Measurements from ENCODE around the gene VWA8. TPM values are rescaled to one million over a fixed set of nuclear protein-coding genes. Genes with fewer than 3 reads are reported as not detected.

VWA8 gene
- polyA plus RNA-seq, 3 donors, result 2.0 to 4.4 (median 3.4) TPM

- Histone ChIP-seq H3K27ac (ENCODE audit: low read depth in 1 of 2, low read length in 2 of 2) (no peak overlapping the region), H3K36me3 (replicated peaks in 1 of 2; ENCODE audit: control insufficient read depth in 1 of 2, insufficient read depth in 2 of 2, low read length in 2 of 2) (peaks cover 3 to 28% of the 10 kb centered on the region in 2 donors), H3K79me2 (ENCODE audit: insufficient read depth, low read length) (no peaks in the 10 kb centered on the region), H3K9me3 (replicated peaks in 1 of 2; ENCODE audit: control insufficient read depth in 1 of 2, insufficient read depth in 1 of 2, low read length in 2 of 2) (peaks cover 4 to 13% of the 10 kb centered on the region in 2 donors), H3K4me1 (ENCODE audit: control insufficient read depth in 1 of 2, insufficient read depth in 2 of 2, low read length in 2 of 2) (no peaks in the 10 kb centered on the region), H3K27me3 (ENCODE audit: control insufficient read depth in 2 of 2, insufficient read depth in 2 of 2, low read length in 2 of 2) (no peaks in the 10 kb centered on the region), H3K9ac (ENCODE audit: insufficient read depth, low read length, poor library complexity, severe bottlenecking) (no peak overlapping the region), H3K4me3 (replicated peaks in 1 of 3; ENCODE audit: low read depth in 2 of 3, low read length in 3 of 3) (no peak overlapping the region), H2AFZ (ENCODE audit: insufficient read depth, low read depth, low read length, poor library complexity, severe bottlenecking) (no peak overlapping the region), H4K20me1 (ENCODE audit: insufficient read depth, low read length) (no peaks in the 10 kb centered on the region), H3K4me2 (replicated peaks; ENCODE audit: extremely low read depth, low read length, poor library complexity, severe bottlenecking) (no peak overlapping the region)
- Mint-ChIP-seq H3K4me1 (no peaks in the 10 kb centered on the region), H3K27ac (no peak overlapping the region), H3K36me3 (peaks cover 38 to 47% of the 10 kb centered on the region in 2 donors), H3K9me3 (peaks cover 13 to 25% (median 17%) of the 10 kb centered on the region in 7 donors), H3K27me3 (ENCODE audit: low read depth in 3 of 3) (no peaks in the 10 kb centered on the region), H3K4me3 (no peak overlapping the region)
- no peak for TF ChIP-seq CTCF (IDR thresholded peaks at IDR 0.05)
- intact Hi-C loops (cut with micrococcal nuclease), result no loop called here
- 86% methylated on average over 1 of the region's 3 CpGs for WGBS (ENCODE audit: insufficient coverage)
- DNase-seq, result no peak
Measured at GRCh38 chr13:41944229-41944628, 16.7 kb downstream of the VWA8 start.

- H3K27me3 Mint-ChIP-seq (ENCODE audit: low read depth in 3 of 3), result no peaks in the 10 kb centered on the region
- H3K4me1 Mint-ChIP-seq, result no peaks in the 10 kb centered on the region
- H3K4me1 ChIP-seq (ENCODE audit: control insufficient read depth in 1 of 2, insufficient read depth in 2 of 2, low read length in 2 of 2), result no peaks in the 10 kb centered on the region
- intact Hi-C loops (cut with micrococcal nuclease), result no loop called here
- H3K9ac ChIP-seq (ENCODE audit: insufficient read depth, low read length, poor library complexity, severe bottlenecking), result no peak overlapping the region
- peaks cover 13 to 27% (median 17%) of the 10 kb centered on the region in 7 donors for H3K9me3 Mint-ChIP-seq
- H2AFZ ChIP-seq (ENCODE audit: insufficient read depth, low read depth, low read length, poor library complexity, severe bottlenecking), result no peak overlapping the region
- WGBS (ENCODE audit: insufficient coverage), result 94% methylated on average over 2 of the region's 2 CpGs
- TF ChIP-seq CTCF (IDR thresholded peaks at IDR 0.05), result no peak
- H3K79me2 ChIP-seq (ENCODE audit: insufficient read depth, low read length), result no peaks in the 10 kb centered on the region
- H3K4me3 ChIP-seq (replicated peaks in 1 of 3; ENCODE audit: low read depth in 2 of 3, low read length in 3 of 3), result no peak overlapping the region
- H3K36me3 Mint-ChIP-seq, result peaks cover 35 to 45% of the 10 kb centered on the region in 2 donors
- no peak overlapping the region for H3K4me3 Mint-ChIP-seq
- no peaks in the 10 kb centered on the region for H4K20me1 ChIP-seq (ENCODE audit: insufficient read depth, low read length)
- DNase-seq, result no peak
- no peak overlapping the region for H3K27ac ChIP-seq (ENCODE audit: low read depth in 1 of 2, low read length in 2 of 2)
- H3K36me3 ChIP-seq (replicated peaks in 1 of 2; ENCODE audit: control insufficient read depth in 1 of 2, insufficient read depth in 2 of 2, low read length in 2 of 2), result peaks cover 3 to 23% of the 10 kb centered on the region in 2 donors
- peak overlapping the region in 1 of 7 donors; percentile 12 for H3K27ac Mint-ChIP-seq
- peaks cover 4 to 13% of the 10 kb centered on the region in 2 donors for H3K9me3 ChIP-seq (replicated peaks in 1 of 2; ENCODE audit: control insufficient read depth in 1 of 2, insufficient read depth in 1 of 2, low read length in 2 of 2)
- no peak overlapping the region for H3K4me2 ChIP-seq (replicated peaks; ENCODE audit: extremely low read depth, low read length, poor library complexity, severe bottlenecking)
- no peaks in the 10 kb centered on the region for H3K27me3 ChIP-seq (ENCODE audit: control insufficient read depth in 2 of 2, insufficient read depth in 2 of 2, low read length in 2 of 2)
Measured at GRCh38 chr13:41942462-41943094, 18.3 kb downstream of the VWA8 start.
